ENCODE data around the gene PSMD2.
A peak's percentile ranks its signal among the peaks of the same experiment; 100 is the strongest.

The PSMD2 gene

GRCh38 chr3:184289426-184289938 is 9.6 kb upstream of the PSMD2 start:
- H3K27ac ChIP-seq = no peak overlapping the region
- TF ChIP-seq CTCF (conservative IDR thresholded peaks at IDR 0.05) (peak; percentile 90), ZFX (IDR thresholded peaks at IDR 0.05) (no peak)

- TF ChIP-seq ZFX (IDR thresholded peaks at IDR 0.05) (no peak), CTCF (conservative IDR thresholded peaks at IDR 0.05) (no peak)
- H3K27ac ChIP-seq = no peak overlapping the region
These were observed 8.7 kb upstream of the PSMD2 start for GRCh38 chr3:184290331-184290730.

GRCh38 chr3:184291044-184291737 is 7.8 kb upstream of the PSMD2 start:
- no peak overlapping the region for H3K27ac ChIP-seq
- TF ChIP-seq ZFX (IDR thresholded peaks at IDR 0.05) = no peak
- no peak for TF ChIP-seq CTCF (conservative IDR thresholded peaks at IDR 0.05)

GRCh38 chr3:184291738-184292445 is 7.1 kb upstream of the PSMD2 start:
- no peak overlapping the region for H3K27ac ChIP-seq
- TF ChIP-seq ZFX (IDR thresholded peaks at IDR 0.05) = no peak
- TF ChIP-seq CTCF (conservative IDR thresholded peaks at IDR 0.05) = no peak

GRCh38 chr3:184295771-184296170 is 3.3 kb upstream of the PSMD2 start:
- TF ChIP-seq ZFX (IDR thresholded peaks at IDR 0.05) (no peak), CTCF (conservative IDR thresholded peaks at IDR 0.05) (no peak)

GRCh38 chr3:184296616-184297015 is 2.4 kb upstream of the PSMD2 start:
- H3K27ac ChIP-seq = no peak overlapping the region
- TF ChIP-seq CTCF (conservative IDR thresholded peaks at IDR 0.05) (no peak), ZFX (IDR thresholded peaks at IDR 0.05) (no peak)

More at GRCh38 chr3:184295771-184296170, 3.3 kb upstream of the PSMD2 start:
- H3K27ac ChIP-seq = no peak overlapping the region

Data from C4-2B (cell line).